Measurements from ENCODE around the gene UPF2. TPM values are rescaled to one million over a fixed set of nuclear protein-coding genes. Genes with fewer than 3 reads are reported as not detected.

Gene UPF2
- polyA plus RNA-seq, 3 donors = 2.7 to 6.7 (median 4.3) TPM

GRCh38 chr10:12020574-12020973 lies 22.0 kb downstream of the UPF2 start:
- no peak for DNase-seq
- H3K4me1 Mint-ChIP-seq = peaks cover 18% of the 10 kb centered on the region
- peaks cover 73% of the 10 kb centered on the region for H4K20me1 ChIP-seq (ENCODE audit: insufficient read depth, low read length)

GRCh38 chr10:12019283-12019971 lies 23.2 kb downstream of the UPF2 start:
- no peak for DNase-seq
- H2AFZ ChIP-seq (ENCODE audit: insufficient read depth, low read depth, low read length, poor library complexity, severe bottlenecking) = no peak overlapping the region
- H3K36me3 Mint-ChIP-seq = peaks cover 21 to 24% of the 10 kb centered on the region in 2 donors
- TF ChIP-seq CTCF (IDR thresholded peaks at IDR 0.05) = no peak
- peaks cover 68% of the 10 kb centered on the region for H4K20me1 ChIP-seq (ENCODE audit: insufficient read depth, low read length)
- H3K27ac ChIP-seq (ENCODE audit: low read depth in 1 of 2, low read length in 2 of 2) = no peak overlapping the region
- no CpG with 5 or more reads among the region's 9 CpGs for WGBS (ENCODE audit: insufficient coverage)
- peaks cover 18% of the 10 kb centered on the region for H3K4me1 Mint-ChIP-seq
- peaks cover 6 to 25% of the 10 kb centered on the region in 2 donors for H3K36me3 ChIP-seq (replicated peaks in 1 of 2; ENCODE audit: control insufficient read depth in 1 of 2, insufficient read depth in 2 of 2, low read length in 2 of 2)
- H3K4me2 ChIP-seq (replicated peaks; ENCODE audit: extremely low read depth, low read length, poor library complexity, severe bottlenecking) = no peak overlapping the region
- H3K4me3 ChIP-seq (replicated peaks in 1 of 3; ENCODE audit: low read depth in 2 of 3, low read length in 3 of 3) = no peak overlapping the region
- H3K9ac ChIP-seq (ENCODE audit: insufficient read depth, low read length, poor library complexity, severe bottlenecking) = no peak overlapping the region
- H3K79me2 ChIP-seq (ENCODE audit: insufficient read depth, low read length) = peaks cover 87% of the 10 kb centered on the region
- no peaks in the 10 kb centered on the region for H3K9me3 ChIP-seq (replicated peaks in 1 of 2; ENCODE audit: control insufficient read depth in 1 of 2, insufficient read depth in 1 of 2, low read length in 2 of 2)
- peaks cover 6 to 12% of the 10 kb centered on the region in 2 donors for H3K4me1 ChIP-seq (ENCODE audit: control insufficient read depth in 1 of 2, insufficient read depth in 2 of 2, low read length in 2 of 2)
- no peaks in the 10 kb centered on the region for H3K27me3 ChIP-seq (ENCODE audit: control insufficient read depth in 2 of 2, insufficient read depth in 2 of 2, low read length in 2 of 2)
- H3K4me3 Mint-ChIP-seq = no peak overlapping the region
- no peak overlapping the region for H3K27ac Mint-ChIP-seq
- intact Hi-C loops (cut with micrococcal nuclease) = no loop called here
- no peaks in the 10 kb centered on the region for H3K27me3 Mint-ChIP-seq (ENCODE audit: low read depth in 3 of 3)
- H3K9me3 Mint-ChIP-seq = no peaks in the 10 kb centered on the region

More at GRCh38 chr10:12020574-12020973, 22.0 kb downstream of the UPF2 start:
- peaks cover 16 to 22% of the 10 kb centered on the region in 2 donors for H3K36me3 Mint-ChIP-seq
- H3K4me2 ChIP-seq (replicated peaks; ENCODE audit: extremely low read depth, low read length, poor library complexity, severe bottlenecking) = no peak overlapping the region
- TF ChIP-seq CTCF (IDR thresholded peaks at IDR 0.05) = no peak
- H3K4me3 Mint-ChIP-seq = no peak overlapping the region
- no peaks in the 10 kb centered on the region for H3K27me3 ChIP-seq (ENCODE audit: control insufficient read depth in 2 of 2, insufficient read depth in 2 of 2, low read length in 2 of 2)
- H3K4me3 ChIP-seq (replicated peaks in 1 of 3; ENCODE audit: low read depth in 2 of 3, low read length in 3 of 3) = no peak overlapping the region
- no peak overlapping the region for H3K27ac ChIP-seq (ENCODE audit: low read depth in 1 of 2, low read length in 2 of 2)
- no peaks in the 10 kb centered on the region for H3K27me3 Mint-ChIP-seq (ENCODE audit: low read depth in 3 of 3)
- peaks cover 6 to 12% of the 10 kb centered on the region in 2 donors for H3K4me1 ChIP-seq (ENCODE audit: control insufficient read depth in 1 of 2, insufficient read depth in 2 of 2, low read length in 2 of 2)
- no peak overlapping the region for H3K27ac Mint-ChIP-seq
- peaks cover 8 to 34% of the 10 kb centered on the region in 2 donors for H3K36me3 ChIP-seq (replicated peaks in 1 of 2; ENCODE audit: control insufficient read depth in 1 of 2, insufficient read depth in 2 of 2, low read length in 2 of 2)
- H3K9me3 Mint-ChIP-seq = no peaks in the 10 kb centered on the region
- H3K9me3 ChIP-seq (replicated peaks in 1 of 2; ENCODE audit: control insufficient read depth in 1 of 2, insufficient read depth in 1 of 2, low read length in 2 of 2) = no peaks in the 10 kb centered on the region
- intact Hi-C loops (cut with micrococcal nuclease) = no loop called here
- no peak overlapping the region for H2AFZ ChIP-seq (ENCODE audit: insufficient read depth, low read depth, low read length, poor library complexity, severe bottlenecking)
- H3K79me2 ChIP-seq (ENCODE audit: insufficient read depth, low read length) = peaks cover 89% of the 10 kb centered on the region
- no peak overlapping the region for H3K9ac ChIP-seq (ENCODE audit: insufficient read depth, low read length, poor library complexity, severe bottlenecking)
- WGBS (ENCODE audit: insufficient coverage) = no CpG with 5 or more reads among the region's 2 CpGs
